Keratinocyte (primary cell): ENCODE results near the gene HELT.
"Not testable (repeated sequence)": the region's sequence is repeated elsewhere in the genome, so short reads cannot be mapped to it uniquely, and the experiment has no call there.

Experiments
- EZH2 ChIP-seq: IDR thresholded peaks from one replicate; pipeline ENCODE4 v1.6.1; 2012; ENCODE audit warnings: inconsistent platforms, mild to moderate bottlenecking, low read length, moderate library complexity
- TF ChIP-seq, protein P1 (sequence below), 3 experiments: IDR thresholded peaks in 1 of 3; conservative IDR thresholded peaks in 1 of 3; optimal IDR thresholded peaks in 1 of 3; 2 replicates in 2 of 3; 3 replicates in 1 of 3; pipeline versions ENCODE3 to v1.5.1; 2011; ENCODE audit warnings: low read length in 3 of 3, mild to moderate bottlenecking in 3 of 3, moderate library complexity in 2 of 3, control low read depth in 1 of 3, inconsistent platforms in 1 of 3; ENCODE audit not compliant: insufficient read depth in 2 of 3; ENCODE audit errors: extremely low read depth in 1 of 3

DNA sequence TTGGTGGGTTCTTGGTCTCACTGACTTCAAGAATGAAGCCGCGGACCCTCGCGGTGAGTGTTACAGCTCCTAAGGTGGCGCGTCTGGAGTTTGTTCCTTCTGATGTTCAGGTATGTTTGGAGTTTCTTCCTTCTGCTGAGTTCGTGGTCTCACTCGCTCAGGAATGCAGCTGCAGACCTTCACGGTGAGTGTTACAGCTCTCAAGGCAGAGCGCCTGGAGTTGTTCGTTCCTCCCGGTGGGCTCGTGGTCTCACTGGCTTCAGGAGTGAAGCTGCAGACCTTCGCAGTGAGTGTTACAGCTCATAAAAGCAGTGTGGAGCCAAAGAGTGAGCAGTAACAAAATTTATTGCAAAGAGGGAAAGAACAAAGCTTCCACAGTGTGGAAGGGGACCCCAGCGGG lies 29.0 kb upstream of the HELT start:
- TF ChIP-seq, protein P1, sequence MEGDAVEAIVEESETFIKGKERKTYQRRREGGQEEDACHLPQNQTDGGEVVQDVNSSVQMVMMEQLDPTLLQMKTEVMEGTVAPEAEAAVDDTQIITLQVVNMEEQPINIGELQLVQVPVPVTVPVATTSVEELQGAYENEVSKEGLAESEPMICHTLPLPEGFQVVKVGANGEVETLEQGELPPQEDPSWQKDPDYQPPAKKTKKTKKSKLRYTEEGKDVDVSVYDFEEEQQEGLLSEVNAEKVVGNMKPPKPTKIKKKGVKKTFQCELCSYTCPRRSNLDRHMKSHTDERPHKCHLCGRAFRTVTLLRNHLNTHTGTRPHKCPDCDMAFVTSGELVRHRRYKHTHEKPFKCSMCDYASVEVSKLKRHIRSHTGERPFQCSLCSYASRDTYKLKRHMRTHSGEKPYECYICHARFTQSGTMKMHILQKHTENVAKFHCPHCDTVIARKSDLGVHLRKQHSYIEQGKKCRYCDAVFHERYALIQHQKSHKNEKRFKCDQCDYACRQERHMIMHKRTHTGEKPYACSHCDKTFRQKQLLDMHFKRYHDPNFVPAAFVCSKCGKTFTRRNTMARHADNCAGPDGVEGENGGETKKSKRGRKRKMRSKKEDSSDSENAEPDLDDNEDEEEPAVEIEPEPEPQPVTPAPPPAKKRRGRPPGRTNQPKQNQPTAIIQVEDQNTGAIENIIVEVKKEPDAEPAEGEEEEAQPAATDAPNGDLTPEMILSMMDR (optimal IDR thresholded peaks at IDR 0.05 in 1 of 3, IDR thresholded peaks at IDR 0.05 in 1 of 3, conservative IDR thresholded peaks at IDR 0.05 in 1 of 3; ENCODE audit: extremely low read depth in 1 of 3, insufficient read depth in 2 of 3, low read length in 3 of 3), result not testable (repeated sequence)
- not testable (repeated sequence) for TF ChIP-seq EZH2
